Measurements from ENCODE around the gene PLEKHG4B. TPM values are rescaled to one million over a fixed set of nuclear protein-coding genes. Genes with fewer than 3 reads are reported as not detected.

PLEKHG4B gene
- total RNA-seq, 5 donors from 2014 or later (not counting 1 experiment from before 2014, with no cell fraction given), result 0.06 to 0.09 TPM; not detected in 3

DNA sequence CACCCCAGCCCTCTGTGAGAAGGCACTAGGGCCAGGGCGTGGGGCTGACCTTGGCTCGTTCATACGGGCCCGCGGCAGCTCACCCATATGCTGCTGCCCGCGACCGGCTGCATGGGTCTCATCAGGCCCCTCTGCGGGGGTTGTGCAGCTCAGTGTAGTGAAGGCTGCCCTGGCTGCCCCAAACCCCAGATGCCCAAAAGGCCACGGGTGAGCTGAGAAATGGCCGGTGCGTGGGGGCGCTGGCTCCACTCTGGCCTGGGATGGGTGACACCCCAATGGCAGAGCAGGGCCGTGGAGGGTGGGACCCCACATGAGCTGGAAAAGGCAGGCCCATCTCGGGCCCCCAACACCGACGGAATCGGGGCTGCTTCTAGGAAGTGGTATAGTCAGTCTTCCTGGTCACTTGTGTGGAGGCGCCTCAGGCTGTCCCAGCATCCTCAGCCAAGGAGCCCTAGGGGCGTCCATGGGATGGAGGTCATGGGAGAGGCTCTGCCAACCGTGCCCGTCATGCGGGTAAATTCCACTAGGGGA lies 79.9 kb downstream of the PLEKHG4B start:
- H3K36me3 Mint-ChIP-seq, result no peaks in the 10 kb centered on the region

DNA sequence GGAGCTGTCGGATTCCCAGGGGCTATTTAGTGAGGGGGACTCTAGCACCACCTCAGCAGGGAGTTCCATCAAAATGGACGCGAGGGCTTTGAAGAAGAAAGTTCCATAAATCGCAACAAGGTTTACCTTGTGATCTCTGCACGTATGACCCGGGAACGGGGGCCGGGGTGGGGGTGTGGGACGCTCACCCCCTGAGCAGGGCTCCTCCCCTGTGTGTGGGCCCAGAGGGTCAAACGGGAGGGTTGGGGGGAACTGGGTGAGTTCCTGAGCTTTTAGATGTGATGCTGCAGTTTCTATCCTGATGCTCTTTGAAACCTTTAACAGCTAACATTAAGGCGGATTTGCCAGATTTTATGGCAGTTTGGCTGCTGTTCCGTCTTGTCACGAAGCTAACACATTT lies 80.5 kb downstream of the PLEKHG4B start:
- no peak overlapping the region for H3K27ac Mint-ChIP-seq
- no peak overlapping the region for H3K4me3 Mint-ChIP-seq
- H3K9me3 Mint-ChIP-seq, result no peaks in the 10 kb centered on the region
- Histone ChIP-seq H3K27ac (ENCODE audit: low read length) (no peak overlapping the region), H3K4me3 (ENCODE audit: control insufficient read depth in 1 of 2, extremely low read depth in 1 of 2, low read length in 1 of 2) (no peak overlapping the region), H3K4me1 (ENCODE audit: control insufficient read depth in 1 of 2, extremely low read depth in 1 of 2, insufficient read depth in 2 of 2, low read length in 2 of 2) (no peaks in the 10 kb centered on the region), H3K36me3 (ENCODE audit: control insufficient read depth in 2 of 2, extremely low read depth in 1 of 2, insufficient read depth in 1 of 2, low read length in 1 of 2) (no peaks in the 10 kb centered on the region), H3K9me3 (no peaks in the 10 kb centered on the region), H3K27me3 (replicated peaks in 1 of 2; ENCODE audit: control insufficient read depth in 2 of 2, extremely low read depth in 1 of 2, insufficient read depth in 2 of 2, low read length in 1 of 2) (peaks cover 0 to 31% of the 10 kb centered on the region in 2 experiments)
- CTCF ChIA-PET, result no interaction called here
- peaks cover 4 to 15% of the 10 kb centered on the region in 2 donors for H3K27me3 Mint-ChIP-seq
- DNase-seq (no peak), ATAC-seq (replicated peaks in 1 of 4) (no peak)
- H3K36me3 Mint-ChIP-seq, result no peaks in the 10 kb centered on the region
- POLR2A ChIA-PET, result no interaction called here
- WGBS (ENCODE audit: insufficient coverage), result 93% methylated on average over 11 of the region's 13 CpGs
- no peaks in the 10 kb centered on the region for H3K4me1 Mint-ChIP-seq

More for the DNA sequence above, 79.9 kb downstream of the PLEKHG4B start:
- Mint-ChIP-seq H3K4me3 (no peak overlapping the region), H3K4me1 (no peaks in the 10 kb centered on the region), H3K27me3 (peaks cover 4 to 15% of the 10 kb centered on the region in 2 donors), H3K27ac (no peak overlapping the region), H3K9me3 (no peaks in the 10 kb centered on the region)
- Histone ChIP-seq H3K27me3 (replicated peaks in 1 of 2; ENCODE audit: control insufficient read depth in 2 of 2, extremely low read depth in 1 of 2, insufficient read depth in 2 of 2, low read length in 1 of 2) (peaks cover 0 to 31% of the 10 kb centered on the region in 2 experiments), H3K27ac (ENCODE audit: low read length) (no peak overlapping the region), H3K9me3 (no peaks in the 10 kb centered on the region), H3K4me1 (ENCODE audit: control insufficient read depth in 1 of 2, extremely low read depth in 1 of 2, insufficient read depth in 2 of 2, low read length in 2 of 2) (no peaks in the 10 kb centered on the region), H3K4me3 (ENCODE audit: control insufficient read depth in 1 of 2, extremely low read depth in 1 of 2, low read length in 1 of 2) (no peak overlapping the region), H3K36me3 (ENCODE audit: control insufficient read depth in 2 of 2, extremely low read depth in 1 of 2, insufficient read depth in 1 of 2, low read length in 1 of 2) (no peaks in the 10 kb centered on the region)
- ChIA-PET CTCF (no interaction called here), POLR2A (no interaction called here)
- WGBS (ENCODE audit: insufficient coverage), result 90% methylated on average over 20 of the region's 23 CpGs
- ATAC-seq (replicated peaks in 1 of 4) (no peak), DNase-seq (no peak)

DNA sequence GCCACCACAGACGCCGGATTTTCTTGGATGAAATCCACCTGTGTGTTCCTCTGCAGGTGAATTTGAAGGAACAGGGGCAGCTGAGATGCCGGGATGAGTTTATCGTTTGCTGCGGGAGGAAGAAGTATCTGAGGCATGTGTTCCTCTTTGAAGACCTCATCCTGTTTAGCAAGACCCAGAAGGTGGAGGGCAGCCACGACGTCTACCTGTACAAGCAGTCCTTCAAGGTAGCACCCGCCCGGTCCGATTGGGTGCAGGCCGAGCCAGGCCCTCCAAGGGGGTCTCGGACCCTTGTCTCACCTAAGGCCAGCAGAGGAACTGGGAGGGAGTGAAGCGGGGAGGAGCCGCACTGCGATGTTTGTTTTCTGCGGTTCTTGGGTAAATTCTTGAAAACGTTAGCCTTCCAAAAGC lies 80.9 kb downstream of the PLEKHG4B start:
- no peaks in the 10 kb centered on the region for H3K9me3 ChIP-seq
- Mint-ChIP-seq H3K4me3 (no peak overlapping the region), H3K27ac (no peak overlapping the region), H3K36me3 (no peaks in the 10 kb centered on the region), H3K4me1 (no peaks in the 10 kb centered on the region), H3K27me3 (peaks cover 4 to 15% of the 10 kb centered on the region in 2 donors), H3K9me3 (no peaks in the 10 kb centered on the region)
- DNase-seq, result no peak
- ChIA-PET CTCF (no interaction called here), POLR2A (no interaction called here)
- no peak for ATAC-seq (replicated peaks in 1 of 4)
- H3K36me3 ChIP-seq (ENCODE audit: control insufficient read depth in 2 of 2, extremely low read depth in 1 of 2, insufficient read depth in 1 of 2, low read length in 1 of 2), result no peaks in the 10 kb centered on the region
- WGBS (ENCODE audit: insufficient coverage), result 67% methylated on average over 13 of the region's 17 CpGs
- no peaks in the 10 kb centered on the region for H3K4me1 ChIP-seq (ENCODE audit: control insufficient read depth in 1 of 2, extremely low read depth in 1 of 2, insufficient read depth in 2 of 2, low read length in 2 of 2)
- peaks cover 0 to 31% of the 10 kb centered on the region in 2 experiments for H3K27me3 ChIP-seq (replicated peaks in 1 of 2; ENCODE audit: control insufficient read depth in 2 of 2, extremely low read depth in 1 of 2, insufficient read depth in 2 of 2, low read length in 1 of 2)
- H3K27ac ChIP-seq (ENCODE audit: low read length), result no peak overlapping the region
- no peak overlapping the region for H3K4me3 ChIP-seq (ENCODE audit: control insufficient read depth in 1 of 2, extremely low read depth in 1 of 2, low read length in 1 of 2)

DNA sequence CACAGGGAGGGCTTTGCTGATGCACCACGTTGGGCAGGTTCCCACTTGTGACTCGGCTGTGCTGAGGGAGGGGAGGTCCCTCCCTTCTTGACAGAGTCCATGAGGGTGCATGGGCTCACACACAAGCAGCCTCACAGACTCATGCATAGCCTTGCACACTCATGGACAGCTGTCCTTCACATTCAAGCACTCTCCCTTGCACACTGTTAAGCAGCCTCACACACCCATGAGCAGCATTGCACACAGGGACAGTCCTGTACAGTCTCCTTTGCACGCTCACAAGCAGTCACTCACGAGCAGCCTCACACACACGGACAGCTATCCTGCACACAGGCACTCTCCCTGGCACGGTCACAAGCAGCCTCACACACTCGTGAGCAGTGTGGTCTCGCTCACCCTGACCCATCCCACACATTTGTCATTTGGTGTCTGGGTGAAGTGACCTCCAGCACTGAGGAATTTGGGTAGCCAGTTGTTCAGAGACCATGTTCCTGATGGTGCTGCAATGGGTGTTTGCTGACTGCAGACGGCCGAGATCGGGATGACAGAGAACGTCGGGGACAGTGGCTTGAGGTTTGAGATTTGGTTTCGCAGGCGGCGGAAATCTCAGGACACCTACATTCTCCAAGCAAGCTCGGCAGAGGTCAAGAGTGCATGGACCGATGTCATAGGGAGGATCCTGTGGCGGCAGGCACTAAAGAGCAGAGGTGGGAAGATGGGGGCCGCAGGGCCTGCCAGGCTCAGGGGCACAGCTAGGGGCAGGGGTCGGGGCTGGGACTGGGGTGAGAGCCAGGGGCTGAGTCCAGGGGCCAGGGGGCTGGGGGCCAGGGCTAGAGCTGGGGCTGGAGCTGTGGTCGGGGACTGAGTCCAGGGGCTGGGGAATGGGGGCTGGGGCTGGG lies 81.7 kb downstream of the PLEKHG4B start:
- Histone ChIP-seq H3K27me3 (replicated peaks in 1 of 2; ENCODE audit: control insufficient read depth in 2 of 2, extremely low read depth in 1 of 2, insufficient read depth in 2 of 2, low read length in 1 of 2) (peaks cover 0 to 31% of the 10 kb centered on the region in 2 experiments), H3K4me1 (ENCODE audit: control insufficient read depth in 1 of 2, extremely low read depth in 1 of 2, insufficient read depth in 2 of 2, low read length in 2 of 2) (no peaks in the 10 kb centered on the region), H3K9me3 (no peaks in the 10 kb centered on the region), H3K36me3 (ENCODE audit: control insufficient read depth in 2 of 2, extremely low read depth in 1 of 2, insufficient read depth in 1 of 2, low read length in 1 of 2) (no peaks in the 10 kb centered on the region), H3K27ac (ENCODE audit: low read length) (no peak overlapping the region), H3K4me3 (ENCODE audit: control insufficient read depth in 1 of 2, extremely low read depth in 1 of 2, low read length in 1 of 2) (no peak overlapping the region)
- ChIA-PET POLR2A (no interaction called here), CTCF (no interaction called here)
- Mint-ChIP-seq H3K4me3 (no peak overlapping the region), H3K27me3 (peaks cover 4 to 15% of the 10 kb centered on the region in 2 donors), H3K27ac (no peak overlapping the region), H3K36me3 (no peaks in the 10 kb centered on the region), H3K9me3 (no peaks in the 10 kb centered on the region), H3K4me1 (no peaks in the 10 kb centered on the region)
- ATAC-seq (replicated peaks in 1 of 4) (no peak), DNase-seq (no peak)
- WGBS (ENCODE audit: insufficient coverage), result 85% methylated on average over 15 of the region's 22 CpGs

DNA sequence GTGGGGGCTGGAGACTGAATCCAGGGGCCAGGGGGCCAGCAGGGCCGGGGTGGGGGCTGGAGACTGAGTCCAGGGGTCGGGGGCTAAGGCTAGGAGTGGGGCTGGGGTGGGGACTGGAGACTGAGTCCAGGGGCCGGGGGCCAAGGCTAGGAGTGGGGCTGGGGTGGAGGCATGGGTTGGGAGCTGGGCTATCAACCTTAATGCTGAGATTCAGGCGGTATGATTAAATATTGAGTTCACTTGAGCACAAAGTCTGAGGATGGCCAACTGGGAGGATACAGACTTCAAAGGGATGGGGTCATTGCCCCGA lies 82.3 kb downstream of the PLEKHG4B start:
- no peaks in the 10 kb centered on the region for H3K9me3 ChIP-seq
- ChIA-PET POLR2A (no interaction called here), CTCF (no interaction called here)
- H3K4me1 ChIP-seq (ENCODE audit: control insufficient read depth in 1 of 2, extremely low read depth in 1 of 2, insufficient read depth in 2 of 2, low read length in 2 of 2), result no peaks in the 10 kb centered on the region
- Mint-ChIP-seq H3K27me3 (peaks cover 4 to 15% of the 10 kb centered on the region in 2 donors), H3K4me3 (no peak overlapping the region), H3K9me3 (no peaks in the 10 kb centered on the region), H3K27ac (no peak overlapping the region), H3K4me1 (no peaks in the 10 kb centered on the region), H3K36me3 (no peaks in the 10 kb centered on the region)
- ATAC-seq (replicated peaks in 1 of 4), result no peak
- no peak for DNase-seq
- 73% methylated on average over 4 of the region's 5 CpGs for WGBS (ENCODE audit: insufficient coverage)
- no peaks in the 10 kb centered on the region for H3K36me3 ChIP-seq (ENCODE audit: control insufficient read depth in 2 of 2, extremely low read depth in 1 of 2, insufficient read depth in 1 of 2, low read length in 1 of 2)
- H3K27ac ChIP-seq (ENCODE audit: low read length), result no peak overlapping the region
- H3K4me3 ChIP-seq (ENCODE audit: control insufficient read depth in 1 of 2, extremely low read depth in 1 of 2, low read length in 1 of 2), result no peak overlapping the region
- H3K27me3 ChIP-seq (replicated peaks in 1 of 2; ENCODE audit: control insufficient read depth in 2 of 2, extremely low read depth in 1 of 2, insufficient read depth in 2 of 2, low read length in 1 of 2), result peaks cover 0 to 30% of the 10 kb centered on the region in 2 experiments

DNA sequence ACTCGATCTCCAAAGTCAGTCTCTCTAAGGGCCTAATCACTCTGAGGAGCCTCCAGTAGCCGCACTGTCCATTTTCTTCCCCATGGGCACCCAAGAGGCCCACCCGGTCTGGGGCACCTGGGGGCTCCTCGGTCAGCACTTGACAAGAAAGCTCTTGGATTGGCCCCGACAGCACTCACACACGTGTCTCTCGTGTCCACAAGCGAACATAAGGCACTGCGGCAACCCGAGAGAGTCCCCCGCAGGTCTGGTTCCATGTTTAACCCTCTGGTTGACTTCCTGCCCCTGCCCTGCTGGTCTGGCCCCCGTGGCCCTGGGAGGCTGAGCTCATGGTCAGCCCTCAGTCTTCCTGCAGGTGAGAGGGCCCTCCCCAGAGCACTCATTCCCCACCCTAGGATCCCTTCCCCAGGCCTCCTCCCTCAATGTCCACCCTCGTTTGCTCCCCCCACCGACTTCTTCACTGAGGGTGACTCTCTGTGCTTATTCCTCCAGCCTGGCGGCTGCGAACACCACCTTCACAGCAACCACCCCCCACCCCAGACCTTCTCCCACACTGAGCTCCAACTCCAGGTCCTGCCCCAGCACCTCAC lies 83.0 kb downstream of the PLEKHG4B start:
- ATAC-seq (replicated peaks in 1 of 4), result no peak
- CTCF ChIA-PET, result no interaction called here
- peaks cover 4 to 18% of the 10 kb centered on the region in 2 donors for H3K27me3 Mint-ChIP-seq

More for the DNA sequence above, 83.0 kb downstream of the PLEKHG4B start:
- 76% methylated on average over 16 of the region's 16 CpGs for WGBS (ENCODE audit: insufficient coverage)
- Mint-ChIP-seq H3K4me1 (no peaks in the 10 kb centered on the region), H3K4me3 (no peak overlapping the region), H3K9me3 (no peaks in the 10 kb centered on the region), H3K27ac (no peak overlapping the region), H3K36me3 (no peaks in the 10 kb centered on the region)
- H3K4me1 ChIP-seq (ENCODE audit: control insufficient read depth in 1 of 2, extremely low read depth in 1 of 2, insufficient read depth in 2 of 2, low read length in 2 of 2), result no peaks in the 10 kb centered on the region
- no peak overlapping the region for H3K27ac ChIP-seq (ENCODE audit: low read length)
- POLR2A ChIA-PET, result no interaction called here
- H3K36me3 ChIP-seq (ENCODE audit: control insufficient read depth in 2 of 2, extremely low read depth in 1 of 2, insufficient read depth in 1 of 2, low read length in 1 of 2), result no peaks in the 10 kb centered on the region
- H3K9me3 ChIP-seq, result no peaks in the 10 kb centered on the region
- no peak for DNase-seq
- no peak overlapping the region for H3K4me3 ChIP-seq (ENCODE audit: control insufficient read depth in 1 of 2, extremely low read depth in 1 of 2, low read length in 1 of 2)
- peaks cover 0 to 28% of the 10 kb centered on the region in 2 experiments for H3K27me3 ChIP-seq (replicated peaks in 1 of 2; ENCODE audit: control insufficient read depth in 2 of 2, extremely low read depth in 1 of 2, insufficient read depth in 2 of 2, low read length in 1 of 2)
